Kidney capillary endothelial cell (primary cell): Measurements from ENCODE around the gene FBXW4.
A peak's percentile ranks its signal among the peaks of the same experiment; 100 is the strongest.

ENCODE experiments used
- DNase-seq: peaks from one replicate; pipeline ENCODE4 v3.0.0-alpha.2; 2018; ENCODE audit warnings: low spot score

The FBXW4 gene

DNA sequence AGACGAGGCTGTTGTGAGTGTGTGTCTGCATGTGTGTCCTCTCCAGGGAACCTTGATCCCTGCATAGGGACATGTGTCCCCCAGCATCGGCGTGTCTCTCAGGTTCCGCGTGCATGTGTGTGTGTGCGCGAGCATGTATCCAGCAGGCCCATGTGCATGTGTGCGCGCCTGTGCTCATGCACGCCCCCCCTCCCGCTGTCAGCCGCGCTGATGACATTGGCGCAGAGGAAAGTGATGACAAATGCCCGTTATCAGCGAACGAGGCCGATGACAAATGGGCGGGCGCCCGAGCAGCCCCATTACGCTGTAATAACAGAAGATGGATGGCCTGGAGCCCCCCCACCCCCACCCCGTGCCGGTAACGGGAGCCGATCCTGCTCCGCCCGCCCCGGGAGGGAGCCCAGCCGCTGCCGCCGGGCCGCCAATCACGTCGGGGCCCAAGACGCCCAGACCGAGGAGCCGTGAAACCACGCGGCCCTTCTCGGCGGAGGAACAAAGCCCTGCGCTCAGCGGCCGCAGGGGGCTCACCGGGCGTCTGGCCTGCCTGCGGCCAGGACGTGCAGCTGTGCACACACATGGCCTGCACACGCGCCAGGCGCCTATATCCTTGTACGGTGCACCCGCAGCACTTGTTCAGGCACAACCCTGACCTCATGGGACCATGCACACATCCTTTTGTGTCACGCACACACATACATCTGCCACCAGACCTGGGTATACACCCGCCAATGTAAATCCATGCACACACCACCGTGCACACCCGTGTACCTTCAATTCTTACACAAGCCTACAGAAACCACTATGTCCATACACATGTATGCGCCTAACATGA lies 128.4 kb downstream of the FBXW4 start:
- DNase-seq, result peak; percentile 13

DNA sequence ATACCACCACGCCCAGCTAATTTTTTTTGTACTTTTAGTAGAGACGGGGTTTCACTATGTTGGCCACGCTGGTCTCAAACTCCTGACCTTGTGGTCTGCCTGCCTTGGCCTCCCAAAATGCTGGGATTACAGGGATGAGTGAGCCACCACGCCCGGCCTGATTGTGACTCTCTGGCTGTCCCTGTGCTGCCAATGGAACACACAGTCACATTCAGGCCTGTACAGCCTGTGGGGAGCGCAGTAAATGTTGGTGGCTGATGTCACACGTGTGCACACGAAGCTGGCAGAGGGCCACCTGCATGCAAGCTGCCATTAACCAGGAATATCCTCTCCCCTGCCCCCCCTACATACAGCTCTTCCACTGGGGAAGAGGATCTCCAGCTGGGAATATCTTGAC lies 129.0 kb downstream of the FBXW4 start:
- no peak for DNase-seq

DNA sequence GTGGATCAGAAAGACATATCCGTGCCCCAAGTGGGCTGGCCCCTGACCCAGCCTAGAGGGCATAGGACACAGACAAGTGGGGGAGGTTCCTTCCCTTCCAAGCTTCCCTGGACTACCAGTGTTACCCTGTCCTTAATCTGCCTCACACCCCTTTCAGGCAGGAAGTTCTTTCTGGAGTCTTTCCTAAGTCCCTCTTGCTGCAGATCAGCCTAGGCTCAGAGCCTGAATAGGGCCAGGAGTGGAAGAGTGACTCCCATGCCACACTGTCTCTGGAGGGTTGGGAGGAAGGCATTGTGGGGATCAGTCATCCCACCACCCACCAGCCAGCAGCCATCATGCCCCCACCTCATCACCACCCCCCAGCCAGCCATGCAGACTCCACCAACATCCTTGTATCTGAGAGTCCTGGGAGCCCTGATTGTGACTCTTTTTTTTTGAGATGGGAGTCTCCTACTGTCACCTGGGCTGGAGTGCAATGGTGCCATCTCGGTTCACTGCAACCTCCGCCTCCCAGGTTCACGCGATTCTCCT lies 129.5 kb downstream of the FBXW4 start:
- DNase-seq, result no peak

DNA sequence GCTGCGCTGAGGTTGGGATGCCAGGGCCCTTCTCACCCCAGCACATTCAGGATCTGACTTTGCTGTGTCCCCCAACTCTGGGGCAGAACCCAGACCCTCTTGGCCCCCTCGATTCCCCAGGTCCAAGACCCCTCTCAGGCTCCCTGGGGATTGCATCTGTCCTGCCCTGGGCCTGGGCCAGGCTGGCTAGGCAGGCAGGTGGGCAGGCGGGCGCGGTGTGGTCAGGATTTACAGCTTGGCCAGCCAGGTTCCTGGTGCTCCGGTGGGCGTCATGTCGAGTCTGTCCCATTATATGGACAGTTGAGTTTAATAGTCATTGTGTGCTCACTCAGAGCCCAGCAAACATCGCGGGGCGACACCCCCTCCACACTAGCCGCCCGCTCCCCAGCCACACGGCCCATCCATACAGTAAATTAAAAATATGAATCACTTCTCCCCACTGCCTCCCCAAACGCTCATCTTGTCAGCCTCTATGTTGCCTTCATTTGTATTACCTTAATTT lies 130.4 kb downstream of the FBXW4 start:
- no peak for DNase-seq

DNA sequence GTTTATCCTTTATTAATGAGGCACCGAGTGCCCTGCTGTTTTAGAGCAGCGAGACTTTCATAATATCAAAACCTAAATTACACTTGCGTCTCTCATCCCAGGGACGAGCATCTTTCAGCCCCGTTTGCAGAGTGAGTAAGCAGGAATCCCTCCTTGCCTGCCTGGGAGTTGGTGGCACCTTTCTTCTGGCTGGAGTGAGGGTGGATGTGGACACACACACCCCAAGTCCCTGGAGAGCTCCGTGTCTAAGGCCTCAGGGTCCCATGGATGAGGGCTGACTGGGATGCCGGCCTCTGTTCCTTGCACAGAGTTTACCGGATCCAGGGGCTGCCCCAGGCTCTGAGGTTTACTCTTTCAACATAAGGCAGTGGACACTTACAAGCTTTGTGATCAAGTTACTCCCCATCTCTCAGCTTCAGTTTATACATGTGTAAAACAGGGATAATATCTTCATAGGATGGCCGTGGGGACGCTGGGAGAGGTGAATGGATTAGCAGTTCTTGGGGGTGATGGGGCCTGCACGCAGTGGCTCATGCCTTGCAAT lies 131.4 kb downstream of the FBXW4 start:
- no peak for DNase-seq

DNA sequence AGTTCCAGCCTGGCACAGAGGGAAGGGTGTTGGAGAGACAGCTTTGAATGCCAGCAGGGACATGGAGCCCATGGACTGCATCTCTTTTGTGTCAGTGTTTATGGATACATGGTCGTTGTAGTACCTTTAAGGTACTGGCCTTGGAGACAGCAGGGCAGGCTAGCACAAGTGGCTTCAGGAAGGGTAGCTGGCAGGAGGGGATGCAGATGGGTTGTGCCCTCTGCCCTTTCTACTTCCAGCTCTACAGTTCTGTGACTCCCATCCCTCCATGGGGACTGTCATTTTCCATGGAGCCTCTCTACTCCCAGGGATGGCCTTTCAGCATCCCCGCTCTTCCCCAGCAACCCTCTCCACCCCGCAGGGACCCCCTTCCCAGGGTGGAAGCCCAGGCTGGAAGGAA lies 132.0 kb downstream of the FBXW4 start:
- DNase-seq, result no peak

DNA sequence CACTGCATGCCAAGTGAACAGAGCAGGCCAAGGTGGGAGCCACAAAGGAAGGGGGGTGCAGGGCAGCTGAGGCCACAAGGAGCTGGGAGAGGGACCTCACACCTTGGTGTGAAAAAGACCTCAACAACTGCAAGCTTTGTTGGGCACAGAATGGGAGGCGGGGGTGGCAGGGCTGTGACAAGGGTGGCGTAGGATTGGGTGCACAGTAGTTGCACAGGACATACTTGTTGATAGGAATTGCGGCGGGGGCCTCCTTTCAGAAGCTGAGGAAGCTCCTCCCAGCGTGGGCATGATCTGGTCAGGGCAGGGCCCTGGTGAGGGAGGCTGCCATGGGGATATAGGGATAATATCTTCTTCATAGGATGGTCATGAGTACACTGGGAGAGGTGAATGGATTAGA lies 132.7 kb downstream of the FBXW4 start:
- DNase-seq, result no peak

DNA sequence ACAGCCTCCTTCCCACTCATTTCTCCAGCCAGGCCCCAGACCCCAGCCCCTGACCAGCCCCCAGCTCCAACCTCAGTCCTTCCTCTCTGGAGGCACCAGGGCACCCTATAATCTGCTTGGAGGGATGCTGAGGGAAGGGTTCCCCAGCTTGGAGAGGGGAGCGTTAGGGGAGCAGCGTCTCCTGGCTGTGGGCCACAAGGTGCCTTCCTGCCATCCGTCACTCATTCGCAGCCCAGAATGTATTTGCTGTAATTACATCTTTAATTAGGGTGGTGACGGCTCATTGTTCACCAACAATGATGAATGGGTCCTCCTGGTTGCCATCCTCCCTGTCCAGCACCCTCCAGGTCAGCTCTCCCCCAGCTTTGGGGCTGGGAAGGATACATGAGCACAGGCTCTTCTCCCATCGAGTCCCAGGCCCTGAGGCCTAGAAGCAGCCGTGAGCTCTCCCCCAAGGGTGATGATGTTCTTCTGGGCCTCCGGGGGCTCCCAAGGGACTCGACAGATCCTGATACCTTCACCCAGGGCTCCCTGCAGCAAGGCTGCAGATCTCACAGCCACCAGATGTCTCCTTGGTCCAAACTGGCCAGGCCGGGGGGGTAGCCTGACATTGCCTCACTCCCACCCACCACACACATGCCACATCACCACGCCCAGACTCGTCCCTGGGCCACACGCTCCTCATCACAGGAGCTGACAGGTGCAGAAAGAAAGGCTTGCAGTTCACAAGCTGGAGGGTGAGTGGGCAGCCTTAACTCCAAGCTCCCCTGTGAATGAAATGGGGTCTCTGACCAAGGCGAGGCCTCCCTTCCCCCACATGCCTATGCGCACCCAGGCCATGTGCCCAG lies 133.7 kb downstream of the FBXW4 start:
- no peak for DNase-seq
